ENCODE data around the gene RGL3.
A peak's percentile ranks its signal among the peaks of the same experiment; 100 is the strongest.

DNA sequence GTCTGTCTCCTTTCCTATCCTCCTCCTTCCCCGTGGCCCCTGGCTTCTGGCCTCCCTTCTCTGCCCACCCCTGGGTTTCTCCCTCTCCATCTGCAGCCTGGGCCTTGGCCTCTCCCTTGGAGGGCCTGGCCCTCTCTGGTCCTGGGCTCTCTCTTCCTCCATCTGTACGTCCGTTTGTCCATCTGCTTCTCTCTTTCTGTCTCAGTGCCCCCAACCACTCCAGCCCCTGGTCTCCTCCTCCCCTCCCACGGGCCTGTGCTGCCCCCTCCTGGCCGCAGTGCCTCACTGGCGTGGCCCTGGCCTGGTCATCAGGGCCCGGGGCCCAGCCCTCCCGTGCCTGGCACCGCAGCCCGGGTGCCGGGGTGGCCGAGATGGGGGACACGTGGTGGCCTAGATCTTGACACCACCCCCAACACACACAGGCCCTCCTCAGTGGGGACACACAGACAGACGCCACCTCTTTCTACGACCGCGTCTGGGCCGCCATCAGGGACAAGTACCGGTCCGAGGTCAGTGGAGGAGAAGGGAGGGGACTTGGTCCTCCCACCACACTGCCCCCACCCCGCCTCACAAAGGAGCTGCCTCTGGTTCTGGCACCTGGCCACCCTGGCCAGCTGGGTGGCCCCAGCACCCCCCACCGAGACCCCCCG is 27.7 kb upstream of the RGL3 start:
- TF ChIP-seq, protein P1, sequence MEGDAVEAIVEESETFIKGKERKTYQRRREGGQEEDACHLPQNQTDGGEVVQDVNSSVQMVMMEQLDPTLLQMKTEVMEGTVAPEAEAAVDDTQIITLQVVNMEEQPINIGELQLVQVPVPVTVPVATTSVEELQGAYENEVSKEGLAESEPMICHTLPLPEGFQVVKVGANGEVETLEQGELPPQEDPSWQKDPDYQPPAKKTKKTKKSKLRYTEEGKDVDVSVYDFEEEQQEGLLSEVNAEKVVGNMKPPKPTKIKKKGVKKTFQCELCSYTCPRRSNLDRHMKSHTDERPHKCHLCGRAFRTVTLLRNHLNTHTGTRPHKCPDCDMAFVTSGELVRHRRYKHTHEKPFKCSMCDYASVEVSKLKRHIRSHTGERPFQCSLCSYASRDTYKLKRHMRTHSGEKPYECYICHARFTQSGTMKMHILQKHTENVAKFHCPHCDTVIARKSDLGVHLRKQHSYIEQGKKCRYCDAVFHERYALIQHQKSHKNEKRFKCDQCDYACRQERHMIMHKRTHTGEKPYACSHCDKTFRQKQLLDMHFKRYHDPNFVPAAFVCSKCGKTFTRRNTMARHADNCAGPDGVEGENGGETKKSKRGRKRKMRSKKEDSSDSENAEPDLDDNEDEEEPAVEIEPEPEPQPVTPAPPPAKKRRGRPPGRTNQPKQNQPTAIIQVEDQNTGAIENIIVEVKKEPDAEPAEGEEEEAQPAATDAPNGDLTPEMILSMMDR (IDR thresholded peaks at IDR 0.05) = peak; percentile 88
- TF ChIP-seq EZH2 (IDR thresholded peaks at IDR 0.05) = no peak
- no peak for TF ChIP-seq EZH2phosphoT487 (IDR thresholded peaks at IDR 0.05)
